GM19238 (cell line): Measurements from ENCODE around the gene ZNF841.
"Not testable (repeated sequence)": the region's sequence is repeated elsewhere in the genome, so short reads cannot be mapped to it uniquely, and the experiment has no call there.

Experiments used
- DNase-seq: peaks from one replicate; pipeline ENCODE4 v3.0.0; 2011; ENCODE audit warnings: low spot score; ENCODE audit not compliant: insufficient read length

ZNF841 gene

GRCh38 chr19:52095172-52096014 is at the start of gene ZNF841:
Gene ZNF841, minus strand, starts transcription at chr19:52095765. Its CDS starts 10,964 bp downstream, at chr19:52084801.
- DNase-seq = peak; percentile 73

GRCh38 chr19:52142001-52142595 is 46.5 kb upstream of the ZNF841 start:
- DNase-seq = no peak

GRCh38 chr19:52141203-52141602 is 45.6 kb upstream of the ZNF841 start:
- DNase-seq = no peak

GRCh38 chr19:52140032-52140710 is 44.6 kb upstream of the ZNF841 start:
- DNase-seq = no peak

GRCh38 chr19:52139252-52140031 is 43.9 kb upstream of the ZNF841 start, which contains the start of gene ZNF616:
Gene ZNF616, minus strand, starts transcription at chr19:52139938. Its CDS starts 9,426 bp downstream, at chr19:52130512.
- DNase-seq = peak; percentile 88

- no peak for DNase-seq
Observed at GRCh38 chr19:52138983-52139251, 43.4 kb upstream of the ZNF841 start.

GRCh38 chr19:52138278-52138982 is 42.9 kb upstream of the ZNF841 start:
- peak; percentile 7 for DNase-seq

GRCh38 chr19:52120286-52120685 is 24.7 kb upstream of the ZNF841 start:
- DNase-seq = no peak

- DNase-seq = no peak
Observed at GRCh38 chr19:52115526-52116053, 20.0 kb upstream of the ZNF841 start.

- no peak for DNase-seq
Observed at GRCh38 chr19:52114691-52115090, 19.1 kb upstream of the ZNF841 start.

- no peak for DNase-seq
Observed at GRCh38 chr19:52112624-52113023, 17.1 kb upstream of the ZNF841 start.

- DNase-seq = no peak
Observed at GRCh38 chr19:52110780-52111179, 15.2 kb upstream of the ZNF841 start.

- no peak for DNase-seq
Observed at GRCh38 chr19:52102782-52103181, 7.2 kb upstream of the ZNF841 start.

GRCh38 chr19:52101866-52102562 is 6.4 kb upstream of the ZNF841 start:
- no peak for DNase-seq

GRCh38 chr19:52099497-52100138 is 4.1 kb upstream of the ZNF841 start:
- DNase-seq = no peak

GRCh38 chr19:52096416-52096815 is 851 bp upstream of the ZNF841 start:
- not testable (repeated sequence) for DNase-seq

GRCh38 chr19:52094526-52095130 is 937 bp downstream of the ZNF841 start:
- DNase-seq = no peak

GRCh38 chr19:52086481-52086880 is 9.1 kb downstream of the ZNF841 start:
- no peak for DNase-seq

GRCh38 chr19:52070496-52070895 is 25.1 kb downstream of the ZNF841 start:
- no peak for DNase-seq
